CD4-positive, alpha-beta T cell treated with Interleukin-21 for 1 hour (primary cell): ENCODE measurements around the gene THRA.
"Not testable (repeated sequence)": the region's sequence is repeated elsewhere in the genome, so short reads cannot be mapped to it uniquely, and the experiment has no call there.

Experiments used
- DNase-seq: peaks from one replicate; pipeline ENCODE4 v3.0.0-alpha.2; 2020

The THRA gene

DNA sequence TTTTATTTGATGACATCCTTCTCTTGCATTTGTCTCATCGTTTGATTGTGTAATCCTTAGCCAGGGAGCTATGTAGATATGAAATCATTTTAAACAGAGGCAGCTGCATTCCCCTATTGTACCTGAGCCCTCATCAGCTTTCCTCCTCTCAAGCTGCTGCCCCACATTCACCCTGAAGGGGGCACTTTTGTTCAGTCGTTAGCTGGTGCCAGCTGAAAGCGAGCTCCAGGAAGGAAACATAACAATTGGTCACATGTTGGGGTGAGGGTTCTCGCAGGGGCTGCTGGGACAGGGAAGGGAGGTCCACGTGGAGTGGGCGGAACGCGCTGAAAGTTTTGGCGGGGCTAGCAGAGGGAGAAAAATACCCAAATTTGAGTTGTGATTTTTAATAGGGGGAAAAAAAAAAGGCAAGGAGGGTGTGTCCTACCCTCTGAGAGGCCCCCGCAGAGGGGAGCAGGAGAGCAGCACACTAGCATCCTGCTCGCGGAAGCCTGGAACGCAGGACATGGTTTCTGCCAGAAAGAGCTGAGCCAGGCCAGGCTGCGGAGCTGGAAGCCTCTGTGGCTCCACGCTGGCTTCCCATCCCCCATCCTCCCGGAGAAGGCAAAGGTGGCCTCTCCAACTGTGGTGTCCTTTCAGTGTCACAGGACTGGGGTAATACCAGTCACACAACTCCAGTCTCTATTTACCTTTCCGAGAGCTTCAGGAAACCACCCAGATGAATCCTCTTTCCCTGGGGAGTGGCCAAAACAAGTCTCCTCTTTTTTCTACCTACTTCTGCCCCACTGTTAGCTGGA is 50.5 kb downstream of the THRA start:
- DNase-seq: peak; percentile 96

GRCh38 chr17:40113907-40114245 is 51.1 kb downstream of the THRA start:
- DNase-seq: no peak

GRCh38 chr17:40115101-40115436 is 52.3 kb downstream of the THRA start:
- no peak for DNase-seq

DNA sequence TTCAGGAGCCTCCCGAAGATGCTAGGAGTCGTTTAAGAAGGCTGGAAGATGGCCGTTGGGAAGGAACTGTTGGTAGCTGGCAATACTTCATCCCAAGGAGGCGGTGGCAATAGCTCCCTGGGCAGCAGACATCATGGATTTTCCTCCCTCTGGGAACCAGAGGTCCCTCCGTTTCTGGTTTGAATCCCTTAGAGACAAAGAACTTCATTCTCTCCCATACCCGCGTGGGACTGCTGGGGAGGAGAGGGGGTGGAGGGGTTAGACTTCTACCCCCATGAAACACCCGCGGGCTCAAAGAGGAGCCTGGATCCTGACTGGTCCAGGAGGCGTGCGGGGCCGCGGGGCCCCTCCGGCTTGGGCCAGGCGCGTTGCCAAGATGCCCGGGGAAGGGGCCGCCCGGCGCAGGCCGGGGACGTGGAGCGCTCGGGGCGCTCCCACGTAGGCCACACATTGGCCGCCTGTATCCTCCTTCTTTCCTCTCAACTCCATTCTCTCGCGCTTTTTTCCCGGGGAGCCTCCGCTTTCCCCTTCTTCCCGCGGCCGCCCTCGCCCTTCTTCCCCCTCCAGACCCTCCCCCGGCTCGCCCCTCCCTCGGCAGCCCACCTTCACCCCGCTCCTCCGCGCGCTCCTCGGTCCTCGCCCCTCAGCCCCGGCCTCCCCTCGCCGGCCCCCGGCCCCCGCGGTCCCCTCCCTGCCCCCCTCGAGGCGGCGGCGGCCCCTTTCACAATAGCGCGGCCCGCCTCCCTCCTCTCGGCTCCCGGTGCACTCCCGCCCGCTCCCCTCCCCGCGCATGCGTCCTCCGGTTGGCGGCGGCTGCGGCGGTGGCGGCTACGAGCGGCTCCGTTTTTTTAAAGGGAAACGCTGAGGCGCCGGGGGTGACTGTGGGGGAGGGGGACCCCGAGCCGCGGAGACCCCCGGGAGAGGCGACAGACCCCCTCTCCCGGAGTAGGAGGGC is 58.7 kb downstream of the THRA start, which contains the start of gene MSL1:
Gene MSL1 (plus strand): TSS at position 791 of the 955 bp plus-strand sequence. CDS start 642 bp downstream, outside the sequence.
- peak; percentile 89 for DNase-seq

DNA sequence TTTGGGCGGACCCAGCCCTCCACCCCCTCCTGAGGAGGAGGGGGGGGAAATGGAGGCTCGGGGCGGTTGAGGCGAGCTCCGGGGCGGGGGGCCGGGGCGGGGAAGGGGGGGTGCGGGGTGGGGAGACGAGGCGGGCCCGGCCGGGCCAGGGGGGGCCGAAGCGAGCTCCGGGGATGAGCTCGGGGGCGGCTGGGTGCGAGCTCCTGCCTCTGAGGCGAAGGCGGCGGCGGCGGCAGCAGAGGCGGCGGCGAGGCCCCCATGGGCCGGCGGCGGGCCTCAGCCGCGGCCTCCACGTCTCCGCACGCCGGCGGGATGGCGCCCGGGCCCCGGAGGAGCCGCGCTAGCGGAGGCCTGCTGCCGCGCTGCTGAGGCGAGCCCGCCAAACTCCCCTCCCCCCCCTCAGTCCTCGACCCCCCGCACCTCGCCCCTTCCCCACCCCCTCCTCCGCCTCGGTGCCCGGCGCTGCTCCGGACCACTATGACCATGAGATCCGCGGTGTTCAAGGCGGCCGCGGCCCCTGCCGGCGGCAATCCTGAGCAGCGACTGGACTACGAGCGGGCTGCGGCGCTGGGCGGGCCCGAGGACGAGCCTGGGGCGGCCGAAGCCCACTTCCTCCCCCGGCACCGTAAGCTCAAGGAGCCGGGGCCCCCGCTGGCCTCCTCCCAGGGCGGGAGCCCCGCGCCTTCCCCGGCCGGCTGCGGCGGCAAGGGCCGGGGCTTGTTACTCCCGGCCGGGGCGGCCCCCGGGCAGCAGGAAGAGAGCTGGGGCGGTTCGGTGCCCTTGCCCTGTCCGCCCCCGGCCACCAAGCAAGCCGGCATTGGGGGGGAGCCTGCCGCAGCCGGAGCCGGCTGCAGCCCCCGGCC is 59.6 kb downstream of the THRA start:
- DNase-seq: no peak

DNA sequence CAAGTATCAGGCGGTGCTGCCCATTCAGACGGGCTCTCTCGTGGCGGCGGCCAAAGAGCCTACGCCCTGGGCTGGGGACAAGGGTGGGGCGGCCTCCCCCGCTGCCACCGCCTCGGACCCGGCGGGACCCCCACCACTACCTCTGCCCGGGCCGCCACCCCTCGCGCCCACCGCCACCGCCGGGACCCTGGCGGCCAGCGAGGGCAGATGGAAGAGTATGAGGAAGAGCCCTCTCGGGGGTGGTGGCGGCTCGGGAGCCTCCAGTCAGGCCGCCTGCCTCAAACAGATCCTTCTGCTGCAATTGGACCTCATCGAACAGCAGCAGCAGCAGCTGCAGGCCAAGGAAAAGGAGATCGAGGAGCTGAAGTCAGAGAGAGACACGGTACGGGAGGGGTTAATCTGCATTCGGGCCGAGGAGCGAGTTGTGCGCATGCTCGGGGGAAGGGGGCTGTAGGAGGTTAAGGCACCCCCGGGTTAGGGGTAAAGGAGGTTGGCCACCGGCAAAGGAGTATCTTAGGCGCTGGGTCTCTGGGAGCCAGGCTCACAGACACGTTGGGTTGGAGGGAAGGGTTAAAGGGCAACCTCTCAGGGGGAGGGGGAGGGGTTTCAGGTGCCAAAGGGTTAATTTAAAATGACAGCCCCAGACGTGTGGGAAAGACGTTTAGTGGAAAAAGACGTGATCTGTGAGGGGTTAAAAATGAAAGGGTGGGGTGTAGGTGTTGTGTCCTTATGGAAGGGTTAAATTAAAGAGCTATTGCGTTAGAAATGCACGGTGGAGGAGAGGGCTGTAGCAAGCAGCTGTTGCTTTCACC is 60.4 kb downstream of the THRA start:
- DNase-seq: peak; percentile 61

DNA sequence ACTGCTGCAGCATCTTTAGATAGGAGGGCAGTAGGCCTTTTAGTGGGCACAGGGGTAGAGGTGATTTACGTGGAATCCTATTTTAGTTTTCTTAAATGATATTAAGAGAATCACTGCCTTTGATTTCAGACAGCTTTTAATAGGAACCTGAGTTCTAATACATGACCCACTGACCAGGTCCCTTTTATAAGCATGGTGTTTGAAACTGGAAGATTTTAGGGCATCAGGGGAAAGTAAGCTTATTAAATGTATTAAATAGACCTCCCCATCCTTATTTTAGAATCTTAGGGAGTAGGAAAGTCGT is 61.0 kb downstream of the THRA start:
- DNase-seq: no peak

GRCh38 chr17:40124279-40125141 is 61.7 kb downstream of the THRA start:
- no peak for DNase-seq

- no peak for DNase-seq
Observed at GRCh38 chr17:40129498-40129897, 66.7 kb downstream of the THRA start.

DNA sequence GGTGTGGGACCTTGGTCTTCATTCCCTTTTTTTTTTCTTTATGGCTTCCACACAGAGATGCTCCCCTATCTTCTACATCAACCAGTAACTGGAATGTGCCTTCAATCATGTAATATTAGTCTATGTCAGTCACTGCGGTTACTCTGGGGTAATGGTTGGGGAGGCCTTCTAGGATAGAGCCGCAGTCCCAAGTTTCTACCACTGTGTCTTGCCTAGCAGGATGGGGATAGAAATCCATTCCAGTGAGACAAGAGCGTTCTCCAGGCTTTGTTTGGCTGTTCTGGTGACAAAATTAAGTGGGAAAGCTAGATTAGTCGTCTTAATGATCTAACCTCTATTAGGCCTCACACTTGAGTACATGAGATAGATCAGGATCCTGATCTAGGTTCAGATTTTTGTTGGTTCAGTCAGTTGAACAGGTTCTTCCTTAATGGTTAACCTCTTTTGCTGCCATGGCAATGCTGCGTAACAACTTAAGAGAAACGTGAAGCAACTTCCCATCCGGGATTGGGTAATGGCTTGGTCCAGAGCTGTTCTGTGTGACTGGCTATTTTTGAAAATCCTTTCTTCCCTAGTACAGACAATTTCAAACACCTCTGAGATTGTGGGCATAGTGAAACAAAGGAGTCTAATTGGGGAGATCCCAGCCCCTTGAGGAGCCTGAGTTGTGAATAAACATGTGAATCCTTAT is 67.7 kb downstream of the THRA start:
- DNase-seq: no peak

GRCh38 chr17:40134184-40134583 is 71.4 kb downstream of the THRA start:
- no peak for DNase-seq

DNA sequence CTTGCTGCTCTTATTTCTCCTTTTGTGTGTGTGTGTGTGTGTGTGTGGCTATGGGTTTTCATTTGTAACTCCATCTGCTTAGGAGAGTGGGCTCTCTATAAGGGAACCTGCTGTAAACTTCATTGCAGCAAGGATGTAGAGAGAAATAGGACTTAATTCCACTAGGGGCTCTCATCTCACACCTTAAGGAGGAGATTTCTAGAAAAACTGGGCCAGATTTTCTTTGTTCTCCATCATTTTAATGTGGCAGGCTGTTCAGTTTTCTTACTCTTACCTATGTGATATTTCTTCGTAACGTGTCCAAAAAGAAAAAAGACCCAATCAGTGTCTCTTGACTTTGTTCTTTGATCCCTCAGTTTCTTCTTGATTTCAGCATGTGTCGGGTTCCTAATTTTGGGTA is 73.1 kb downstream of the THRA start:
- no peak for DNase-seq

DNA sequence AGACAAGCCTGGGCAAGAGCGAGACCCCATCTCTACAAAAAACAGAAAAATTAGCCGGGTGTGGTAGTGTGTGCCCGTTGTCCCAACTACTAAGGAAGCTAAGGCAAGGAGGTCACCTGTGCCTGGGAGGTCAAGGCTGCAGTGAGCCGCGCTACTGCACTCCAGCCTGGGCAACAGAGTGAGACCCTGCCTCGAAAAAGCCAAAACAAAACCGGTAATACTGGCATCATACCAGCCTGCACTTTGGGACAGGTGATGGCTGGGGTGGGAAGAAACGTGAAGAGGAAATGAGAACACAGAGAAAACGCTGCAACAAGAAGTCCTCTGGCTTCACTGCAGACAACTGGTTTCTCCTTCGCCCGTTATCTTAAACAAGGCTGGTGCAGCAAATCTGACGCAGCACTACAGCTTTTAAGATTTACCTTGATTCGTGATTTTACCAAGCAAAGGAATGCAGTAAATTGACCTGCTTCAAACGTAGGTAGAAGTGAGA is 76.8 kb downstream of the THRA start:
- no peak for DNase-seq

- DNase-seq: not testable (repeated sequence)
Observed at GRCh38 chr17:40143166-40143565, 80.4 kb downstream of the THRA start.
